HG03342 (cell line): ENCODE data around the gene VWA7.
A peak's percentile ranks its signal among the peaks of the same experiment; 100 is the strongest.

Experiments
- ATAC-seq: cut with Tn5 transposase; IDR thresholded peaks from one replicate; pipeline ENCODE4 v1.9.1; 2021; ENCODE audit warnings: mild to moderate bottlenecking, moderate library complexity; ENCODE audit not compliant: unreplicated experiment

The VWA7 gene

GRCh38 chr6:31761343-31761742 is 15.8 kb downstream of the VWA7 start:
- no peak for ATAC-seq

DNA sequence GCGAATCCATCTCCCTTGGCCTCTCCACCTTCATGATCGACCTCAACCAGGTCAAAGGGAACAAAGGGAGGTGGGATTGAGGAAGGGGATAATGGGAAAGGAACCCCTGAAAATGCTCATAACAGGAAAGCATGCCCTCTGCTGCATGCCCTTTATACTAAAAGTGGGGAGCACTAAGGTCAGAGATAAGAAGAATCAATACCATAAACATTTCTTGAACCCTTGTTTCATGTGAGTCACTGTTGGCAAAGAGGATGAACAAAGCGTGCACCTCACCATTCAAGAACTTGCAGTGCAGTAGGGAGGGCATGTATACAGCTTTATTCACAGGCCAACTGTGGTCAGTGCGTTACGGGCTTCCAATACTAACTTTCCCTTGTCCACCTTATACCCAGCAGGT is 16.3 kb downstream of the VWA7 start:
- ATAC-seq = no peak

DNA sequence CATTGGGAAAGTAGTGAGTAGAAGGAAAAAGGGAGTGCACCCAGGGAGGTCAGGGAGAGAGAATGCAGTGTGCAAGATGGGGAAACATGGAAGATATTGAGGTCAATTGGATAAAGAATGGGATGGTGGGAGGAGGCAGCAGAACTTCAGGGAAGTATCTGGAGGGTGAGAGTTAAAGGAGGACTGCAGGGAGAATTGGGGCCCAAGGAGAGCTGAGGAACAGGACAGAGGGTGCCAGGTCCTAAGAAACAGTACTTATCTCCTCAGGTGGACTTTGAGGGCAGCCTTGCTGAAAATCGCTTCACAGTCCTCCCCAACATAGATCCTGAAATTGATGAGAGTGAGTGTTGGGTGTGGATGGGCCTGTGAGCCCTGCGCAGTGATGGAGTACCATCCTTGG is 18.8 kb downstream of the VWA7 start:
- ATAC-seq = no peak

DNA sequence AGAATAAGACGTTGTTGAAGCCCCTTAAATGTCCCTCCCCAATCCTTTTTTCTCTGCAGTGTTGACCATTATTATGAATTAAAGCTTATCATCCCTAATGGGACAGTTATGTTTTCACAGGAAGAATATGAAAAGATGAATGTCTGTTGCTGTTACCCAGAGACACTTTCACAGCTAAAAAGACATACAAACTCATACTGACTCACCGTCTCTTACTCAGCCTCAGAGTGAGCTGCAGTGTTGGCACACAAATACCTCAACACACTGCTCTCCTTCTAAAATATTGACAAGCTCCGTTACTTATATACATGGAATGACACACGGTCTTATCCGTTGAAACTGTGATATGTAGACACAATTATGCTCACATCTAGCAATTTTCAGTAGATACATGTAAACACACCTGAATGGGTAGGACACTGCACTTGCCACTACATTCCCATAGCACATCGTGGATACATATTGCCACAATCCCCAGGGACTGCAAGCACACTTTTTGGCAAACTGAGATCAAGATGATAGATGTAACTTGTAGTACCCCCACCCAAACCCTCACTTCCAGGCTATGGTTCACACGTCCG is 24.3 kb downstream of the VWA7 start:
- ATAC-seq = no peak

- ATAC-seq = no peak
These were observed 26.6 kb downstream of the VWA7 start for GRCh38 chr6:31750411-31751022.

GRCh38 chr6:31749301-31750036 is 27.7 kb downstream of the VWA7 start:
- ATAC-seq = no peak

DNA sequence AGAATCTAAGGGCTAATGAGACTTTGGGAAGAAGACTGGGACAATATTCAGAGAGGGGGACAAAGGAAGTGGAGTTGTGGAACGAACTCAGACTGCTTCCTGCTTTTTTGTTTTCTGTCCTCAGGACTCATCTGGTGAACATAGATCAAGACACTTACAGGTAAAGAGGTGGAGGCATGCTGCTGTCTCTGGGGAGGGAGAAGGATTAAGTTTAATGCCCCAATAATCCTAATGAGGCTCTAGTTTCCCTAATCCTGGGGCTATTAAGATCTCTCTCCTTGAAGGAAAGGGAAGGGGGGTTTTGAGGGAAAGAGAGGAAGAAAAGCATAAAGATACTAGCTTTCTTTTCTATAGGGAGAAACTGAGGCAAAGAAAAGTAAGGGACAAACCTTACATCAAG is 32.7 kb downstream of the VWA7 start:
- ATAC-seq = no peak

- no peak for ATAC-seq
These were observed 34.2 kb downstream of the VWA7 start for GRCh38 chr6:31742894-31743293.

DNA sequence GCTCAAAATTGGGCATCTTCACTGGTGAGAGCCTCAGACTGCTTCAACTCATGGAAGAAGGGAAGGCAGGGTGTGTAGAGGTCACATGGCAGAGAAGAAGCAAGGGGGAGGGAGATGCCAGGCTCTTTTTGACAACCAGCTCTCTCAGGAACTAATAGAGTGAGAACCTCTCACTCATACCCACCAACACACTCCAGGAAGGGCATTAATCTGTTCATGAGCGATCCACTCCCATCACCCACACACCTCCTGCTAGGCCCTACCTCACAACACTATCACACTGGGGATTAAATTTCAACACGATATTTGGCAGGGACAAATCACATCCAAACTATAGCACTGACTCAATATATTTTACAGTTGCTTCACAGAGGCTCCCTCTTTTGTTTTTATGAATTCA is 35.3 kb downstream of the VWA7 start:
- ATAC-seq = no peak

- ATAC-seq = peak; percentile 1
These were observed 36.5 kb downstream of the VWA7 start for GRCh38 chr6:31740397-31741223.

- peak; percentile 62 for ATAC-seq
These were observed 37.3 kb downstream of the VWA7 start, which contains the start of gene MSH5 for GRCh38 chr6:31739639-31740396. TSS of gene MSH5 (plus strand) at chr6:31740005. CDS start at chr6:31740467, 462 bp downstream.

- ATAC-seq = no peak
These were observed 38.8 kb downstream of the VWA7 start for GRCh38 chr6:31737991-31738979.

DNA sequence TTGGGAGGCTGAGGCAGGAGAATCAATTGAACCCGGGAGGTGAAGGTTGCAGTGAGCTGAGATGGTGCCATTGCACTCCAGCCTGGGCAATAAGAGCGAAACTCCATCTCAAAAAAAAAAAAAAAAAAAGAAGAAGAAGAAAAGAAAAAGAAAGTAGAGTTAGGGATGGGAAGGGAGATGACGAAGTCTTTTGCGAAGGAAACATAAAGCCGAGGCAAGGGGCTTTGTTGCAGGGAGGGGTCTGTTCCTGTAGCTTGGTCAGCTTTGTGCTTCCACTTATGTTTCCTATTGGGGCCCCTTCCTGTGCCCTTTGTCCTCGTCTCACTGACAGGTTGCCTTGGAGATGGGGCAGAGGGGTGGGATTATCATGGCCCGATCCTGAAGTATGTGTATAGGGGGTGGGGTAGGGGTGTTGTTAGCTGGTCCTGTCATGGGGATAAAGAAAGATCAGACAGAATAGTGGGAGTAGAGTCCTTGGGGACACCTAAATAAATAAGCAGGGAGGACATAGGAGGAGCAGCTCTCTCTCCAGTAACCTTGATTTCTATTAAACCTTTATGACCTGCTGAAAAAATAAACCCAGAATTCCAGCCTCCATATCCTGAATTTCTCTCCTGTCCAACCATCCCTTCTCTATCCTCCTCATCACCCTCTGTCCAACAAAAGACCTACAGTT is 39.7 kb downstream of the VWA7 start:
- ATAC-seq = no peak

DNA sequence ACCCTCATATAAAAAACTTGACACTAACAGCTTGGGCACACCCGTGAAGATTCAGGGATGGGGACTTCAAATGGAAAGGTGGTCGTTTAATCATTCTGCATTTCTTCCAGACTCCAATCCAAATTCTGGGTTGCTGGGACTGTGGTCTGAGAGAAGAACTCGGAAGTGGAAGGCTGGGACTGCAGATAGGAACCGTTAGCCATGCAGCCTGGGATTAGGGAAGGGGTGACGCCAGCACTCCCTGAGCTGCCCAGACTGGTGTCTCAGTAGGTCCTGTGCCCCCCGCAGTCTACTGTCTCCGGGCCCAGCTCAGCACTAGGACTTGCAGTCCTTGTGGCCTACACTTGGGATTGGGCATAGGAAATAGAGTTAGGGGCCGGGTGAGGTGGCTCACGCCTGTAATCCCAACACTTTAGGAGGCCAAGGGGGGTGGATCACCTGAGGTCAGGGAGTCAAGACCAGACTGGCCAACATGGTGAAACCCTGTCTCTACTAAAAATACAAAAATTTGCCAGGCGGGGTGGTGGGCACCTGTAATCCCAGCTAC is 40.3 kb downstream of the VWA7 start:
- no peak for ATAC-seq

DNA sequence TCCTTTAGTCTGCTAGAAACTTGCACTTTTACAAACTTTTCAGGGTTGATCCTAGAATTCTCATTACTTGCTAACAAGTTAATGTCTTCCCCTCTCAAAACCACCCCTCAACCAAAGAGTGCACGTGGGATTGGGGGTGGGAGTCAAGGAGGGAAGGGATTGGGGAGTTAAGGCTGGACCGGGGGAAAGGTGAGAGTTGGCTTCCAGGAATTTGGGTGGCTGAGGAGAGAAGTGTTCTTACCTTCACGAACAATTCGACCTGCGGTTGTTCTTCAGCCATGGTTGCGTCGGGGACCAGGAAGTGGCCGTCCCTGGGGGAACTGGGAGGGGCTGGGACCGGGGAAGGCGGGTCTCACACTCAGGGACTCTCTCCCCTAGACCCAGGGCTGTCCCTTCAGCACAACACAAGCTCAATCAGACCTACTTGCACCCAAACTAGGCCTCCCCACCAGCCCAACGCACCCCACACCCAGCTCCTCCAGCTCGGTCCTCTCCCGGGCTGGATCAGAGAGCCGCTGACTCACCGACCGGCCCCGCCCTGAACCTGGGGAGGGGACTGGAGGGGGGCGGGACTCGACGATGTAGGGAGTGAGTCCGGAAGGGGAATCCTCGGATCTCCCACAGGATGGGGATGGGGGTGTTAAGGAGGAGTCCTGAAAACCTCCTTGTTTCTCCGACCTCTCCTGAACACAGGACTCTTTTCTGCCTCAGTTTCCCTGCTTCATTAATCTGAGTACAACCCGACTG is 40.9 kb downstream of the VWA7 start, which contains the start of gene CLIC1:
Gene CLIC1 (minus strand): TSS at position 510 of the 747 bp plus-strand sequence. CDS start 230 bp downstream, at position 280.
- ATAC-seq = no peak

DNA sequence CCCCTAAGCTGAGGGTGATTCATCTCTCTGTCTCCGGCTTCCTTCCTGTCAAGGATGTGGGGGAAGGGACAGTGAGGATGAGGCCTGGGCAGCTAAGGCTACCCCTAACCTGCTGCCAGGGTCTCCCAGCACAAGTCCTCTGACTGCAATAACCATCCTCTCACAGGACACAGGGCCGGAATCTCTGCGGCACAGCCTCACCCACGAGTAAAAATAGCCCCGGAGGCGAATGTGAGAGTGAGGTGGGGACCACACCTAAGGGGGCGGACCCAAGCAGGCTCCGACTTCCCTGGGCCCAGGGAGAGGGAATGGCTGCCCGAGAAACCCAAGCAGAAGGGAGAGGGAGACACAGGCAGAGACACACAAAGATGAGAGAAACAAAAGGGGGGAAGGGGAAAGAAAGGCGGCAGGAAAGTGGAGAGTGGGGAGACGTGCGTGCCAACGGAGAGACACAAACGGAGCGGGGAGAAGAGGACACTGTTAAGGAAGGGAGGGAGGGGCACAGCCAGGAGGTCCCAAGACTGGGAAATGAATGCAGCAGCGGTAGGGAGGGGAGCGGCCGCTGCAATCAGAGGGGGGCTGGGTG is 42.2 kb downstream of the VWA7 start:
- ATAC-seq = peak; percentile 22

- no peak for ATAC-seq
These were observed 42.8 kb downstream of the VWA7 start for GRCh38 chr6:31734247-31734820.
